PC-3 (cell line): ENCODE measurements around the gene UBAC1. TPM values are rescaled to one million over a fixed set of nuclear protein-coding genes. Genes with fewer than 3 reads are reported as not detected.

Source experiments
- ATAC-seq: fragments of 200-7000 bp; cut with Tn5 transposase; 2 replicates; pipeline ENCODE4 v1.9.1; 2020; ENCODE audit warnings: mild to moderate bottlenecking, moderate library complexity
- BruUV-seq: library from RNA; stranded (reverse); fragments of 400-500 nt; replicated peaks from 2 replicates; lab custom pipeline; 2021; lab: Mats Ljungman, UMichigan
- CTCF ChIA-PET: fragments of 300-600 bp; sonication (Branson Sonifier 250); formaldehyde crosslinking; loops from one replicate; lab custom pipeline; 2022; ENCODE audit warnings: antibody characterized with exemption; lab: Charles Lee
- POLR2A ChIA-PET: fragments of 300-600 bp; sonication (Branson Sonifier 250); formaldehyde crosslinking; loops from one replicate; lab custom pipeline; 2022; ENCODE audit warnings: antibody characterized with exemption; ENCODE audit not compliant: unreplicated experiment; lab: Charles Lee
- DNase-seq: peaks from one replicate; pipeline ENCODE4 v3.0.0-alpha.2; 2015
- H2AFZ ChIP-seq: fragments of 300-600 bp; sonication (generic); 2 replicates; pipeline ENCODE4 v1.6.0; 2016; ENCODE audit warnings: antibody characterized with exemption, low read length
- H3F3A ChIP-seq: fragments of 300-600 bp; sonication (generic); one replicate; pipeline ENCODE4 v1.6.0; 2017; ENCODE audit warnings: antibody characterized with exemption, low read length, control low read depth, mild to moderate bottlenecking; ENCODE audit not compliant: unreplicated experiment
- H3K27ac ChIP-seq: fragments of 300-600 bp; sonication (generic); 2 replicates; pipeline ENCODE4 v1.5.1; 2016; ENCODE audit warnings: mild to moderate bottlenecking, low read length
- H3K27me3 ChIP-seq: fragments of 300-600 bp; sonication (generic); 2 replicates; pipeline ENCODE4 v1.6.1; 2016; ENCODE audit warnings: low read length, mixed read lengths
- H3K36me3 ChIP-seq: fragments of 300-600 bp; sonication (generic); 2 replicates; pipeline ENCODE4 v1.6.1; 2016; ENCODE audit warnings: low read depth, mixed run types, low read length, mixed read lengths
- H3K4me1 ChIP-seq: fragments of 300-600 bp; sonication (generic); 2 replicates; pipeline ENCODE4 v1.5.1; 2016; ENCODE audit warnings: low read length; ENCODE audit not compliant: insufficient read depth
- H3K4me2 ChIP-seq: fragments of 300-600 bp; sonication (generic); 2 replicates; pipeline ENCODE4 v1.6.0; 2016; ENCODE audit warnings: low read length
- H3K4me3 ChIP-seq: fragments of 300-600 bp; sonication (generic); 2 replicates; pipeline ENCODE4 v1.5.1; 2016; ENCODE audit warnings: mild to moderate bottlenecking, low read length, mixed read lengths
- H3K79me2 ChIP-seq: fragments of 300-600 bp; sonication (generic); 2 replicates; pipeline ENCODE4 v1.6.1; 2017; ENCODE audit warnings: low read length, mixed read lengths
- H3K9ac ChIP-seq: fragments of 300-600 bp; sonication (generic); 2 replicates; pipeline ENCODE4 v1.6.0; 2016; ENCODE audit warnings: mild to moderate bottlenecking, low read length
- H3K9me2 ChIP-seq: fragments of 300-600 bp; sonication (generic); replicated peaks from 2 replicates; pipeline ENCODE4 v1.6.1; 2016; ENCODE audit warnings: mixed run types, low read length, mixed read lengths
- H3K9me3 ChIP-seq: fragments of 300-600 bp; sonication (generic); 2 replicates; pipeline ENCODE4 v1.6.1; 2016; ENCODE audit warnings: low read length, mixed read lengths
- H4K20me1 ChIP-seq: fragments of 300-600 bp; sonication (generic); 2 replicates; pipeline ENCODE4 v1.6.1; 2016; ENCODE audit warnings: low read length, mixed read lengths
- EZH2 ChIP-seq: fragments of 300-600 bp; sonication (generic); IDR thresholded peaks from one replicate; pipeline ENCODE4 v1.6.1; 2017; ENCODE audit warnings: antibody characterized with exemption, mild to moderate bottlenecking, low read length; ENCODE audit not compliant: unreplicated experiment
- EZH2phosphoT487 ChIP-seq: fragments of 300-600 bp; sonication (generic); IDR thresholded peaks from 2 replicates; pipeline ENCODE4 v1.6.1; 2018; ENCODE audit warnings: mild to moderate bottlenecking, antibody characterized with exemption, low read length, borderline replicate concordance
- intact Hi-C: fragments of 100-400 bp; cut with micrococcal nuclease; formaldehyde crosslinking; loops from 2 replicates; pipeline ENCODE4 v1.9.0; 2023
- total RNA-seq: library from RNA; depleted of rRNA; stranded (reverse); fragments of >200 nt; gene quantifications from 2 replicates; pipeline ENCODE4 v1.2.3, GENCODE V29; 2014
- TF ChIP-seq, protein P1 (sequence below): fragments of 300-600 bp; sonication (generic); conservative IDR thresholded peaks from 2 replicates; pipeline ENCODE4 v1.5.1; 2017; ENCODE audit warnings: antibody characterized with exemption, low read depth, mild to moderate bottlenecking, low read length

The UBAC1 gene
- total RNA-seq, 1 experiment from 2014 or later: 77.3 TPM

DNA sequence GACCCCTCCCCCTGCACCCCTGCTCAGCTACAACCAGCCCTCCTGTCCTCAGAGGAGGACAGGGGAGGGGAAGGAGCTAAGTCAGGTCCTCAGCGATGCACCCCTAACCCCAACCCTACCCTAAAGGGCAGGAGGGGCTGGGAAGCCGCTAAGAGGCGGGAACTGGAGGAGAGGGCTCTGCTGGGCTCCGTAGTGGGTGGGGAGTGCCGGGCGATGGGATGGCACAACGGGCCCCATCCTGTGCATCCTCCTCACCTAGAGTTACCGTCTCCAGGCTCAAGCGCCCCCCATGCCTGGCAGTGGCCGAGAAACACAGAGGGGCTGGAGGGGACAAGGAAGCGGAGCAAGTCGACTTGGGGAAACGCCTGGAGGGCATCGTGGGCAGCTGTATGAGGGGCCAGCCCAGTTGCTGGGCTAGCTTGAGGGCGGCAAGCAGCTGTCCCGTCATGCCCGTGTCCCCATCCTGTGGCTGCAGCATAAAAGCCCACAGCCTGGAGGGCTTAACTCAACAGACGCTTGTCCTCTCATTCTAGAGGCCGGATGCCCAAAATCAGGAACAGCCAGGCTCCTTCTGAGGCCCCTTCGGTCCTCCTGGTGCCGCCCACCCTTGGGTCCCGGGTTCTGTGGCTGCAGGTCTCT, 23.0 kb upstream of the UBAC1 start:
- no peaks in the 10 kb centered on the region for H3K36me3 ChIP-seq
- no peak for ATAC-seq
- H3K79me2 ChIP-seq: no peaks in the 10 kb centered on the region
- H3K27me3 ChIP-seq: peaks cover 17% of the 10 kb centered on the region
- no peak overlapping the region for H3K4me2 ChIP-seq
- DNase-seq: no peak
- POLR2A ChIA-PET: no interaction called here
- H3F3A ChIP-seq: no peaks in the 10 kb centered on the region
- H3K9ac ChIP-seq: no peak overlapping the region
- no TSS peak for BruUV-seq
- no peak overlapping the region for H2AFZ ChIP-seq
- no peaks in the 10 kb centered on the region for H3K4me1 ChIP-seq
- H3K9me2 ChIP-seq: no peaks in the 10 kb centered on the region
- H3K4me3 ChIP-seq: no peak overlapping the region
- H4K20me1 ChIP-seq: no peaks in the 10 kb centered on the region
- intact Hi-C loops: no loop called here
- CTCF ChIA-PET: no interaction called here
- no peak overlapping the region for H3K27ac ChIP-seq
- TF ChIP-seq EZH2phosphoT487 (no peak), EZH2 (no peak)
- TF ChIP-seq, protein P1, sequence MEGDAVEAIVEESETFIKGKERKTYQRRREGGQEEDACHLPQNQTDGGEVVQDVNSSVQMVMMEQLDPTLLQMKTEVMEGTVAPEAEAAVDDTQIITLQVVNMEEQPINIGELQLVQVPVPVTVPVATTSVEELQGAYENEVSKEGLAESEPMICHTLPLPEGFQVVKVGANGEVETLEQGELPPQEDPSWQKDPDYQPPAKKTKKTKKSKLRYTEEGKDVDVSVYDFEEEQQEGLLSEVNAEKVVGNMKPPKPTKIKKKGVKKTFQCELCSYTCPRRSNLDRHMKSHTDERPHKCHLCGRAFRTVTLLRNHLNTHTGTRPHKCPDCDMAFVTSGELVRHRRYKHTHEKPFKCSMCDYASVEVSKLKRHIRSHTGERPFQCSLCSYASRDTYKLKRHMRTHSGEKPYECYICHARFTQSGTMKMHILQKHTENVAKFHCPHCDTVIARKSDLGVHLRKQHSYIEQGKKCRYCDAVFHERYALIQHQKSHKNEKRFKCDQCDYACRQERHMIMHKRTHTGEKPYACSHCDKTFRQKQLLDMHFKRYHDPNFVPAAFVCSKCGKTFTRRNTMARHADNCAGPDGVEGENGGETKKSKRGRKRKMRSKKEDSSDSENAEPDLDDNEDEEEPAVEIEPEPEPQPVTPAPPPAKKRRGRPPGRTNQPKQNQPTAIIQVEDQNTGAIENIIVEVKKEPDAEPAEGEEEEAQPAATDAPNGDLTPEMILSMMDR: no peak
- H3K9me3 ChIP-seq: no peaks in the 10 kb centered on the region

DNA sequence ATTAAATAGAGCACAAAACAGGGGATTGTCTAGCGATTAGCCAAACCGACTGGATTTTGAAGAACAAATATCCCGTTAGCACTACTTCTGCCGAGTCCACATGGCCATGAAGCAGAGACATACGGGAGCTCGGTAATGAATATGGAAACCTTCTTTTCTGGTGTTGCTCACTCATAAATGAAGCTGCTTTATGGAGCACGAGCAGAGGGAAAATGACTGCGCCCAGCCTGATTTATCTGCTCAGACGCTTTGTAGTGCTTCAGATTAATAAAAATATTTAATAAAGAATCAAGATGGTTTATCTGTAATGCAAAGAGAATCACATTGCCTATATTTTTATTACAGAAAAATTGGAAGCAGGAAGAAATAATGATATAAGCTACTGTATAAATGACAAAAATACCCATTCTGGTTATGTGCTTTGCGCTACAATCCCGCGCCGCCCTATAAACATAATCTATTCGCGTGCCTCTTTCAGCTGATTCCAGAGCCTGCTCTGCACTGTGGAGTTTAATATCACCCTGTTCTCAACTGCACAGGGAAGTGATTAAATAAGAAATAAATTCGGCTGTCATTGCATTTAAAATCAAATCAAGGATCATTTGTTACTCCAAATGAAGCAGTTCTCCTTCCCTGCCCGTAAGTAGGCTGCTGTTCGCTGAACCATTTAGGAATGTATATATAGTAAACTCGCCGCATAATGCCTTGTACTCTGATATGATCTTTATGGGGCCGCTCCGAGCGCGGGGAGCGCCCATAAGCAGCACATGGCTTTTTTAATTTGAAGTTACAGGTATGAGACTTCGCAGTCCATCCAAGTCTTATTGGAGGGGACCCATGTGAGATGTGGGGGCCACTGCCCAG, 22.3 kb upstream of the UBAC1 start:
- Histone ChIP-seq H3K9me2 (no peaks in the 10 kb centered on the region), H3K27ac (no peak overlapping the region), H3K4me2 (peak overlapping the region; percentile 26; the same call in 1 of the 2 replicates), H3K4me1 (0 out of 2 replicates have a peak, but pooled peaks cover 2% of the 10 kb centered on the region), H3K4me3 (no peak overlapping the region), H4K20me1 (no peaks in the 10 kb centered on the region), H3F3A (no peaks in the 10 kb centered on the region), H3K27me3 (peaks cover 17% of the 10 kb centered on the region), H3K9ac (no peak overlapping the region), H3K36me3 (no peaks in the 10 kb centered on the region), H2AFZ (no peak overlapping the region), H3K79me2 (no peaks in the 10 kb centered on the region), H3K9me3 (no peaks in the 10 kb centered on the region)
- ChIA-PET CTCF (no interaction called here), POLR2A (no interaction called here)
- ATAC-seq: peak; percentile 42
- BruUV-seq: no TSS peak
- TF ChIP-seq, protein P1: no peak
- no peak for TF ChIP-seq EZH2phosphoT487
- TF ChIP-seq EZH2: no peak
- intact Hi-C loops: no loop called here
- peak; percentile 29 for DNase-seq
